ENCODE results near the gene CCDC43.

Gene CCDC43, protein sequence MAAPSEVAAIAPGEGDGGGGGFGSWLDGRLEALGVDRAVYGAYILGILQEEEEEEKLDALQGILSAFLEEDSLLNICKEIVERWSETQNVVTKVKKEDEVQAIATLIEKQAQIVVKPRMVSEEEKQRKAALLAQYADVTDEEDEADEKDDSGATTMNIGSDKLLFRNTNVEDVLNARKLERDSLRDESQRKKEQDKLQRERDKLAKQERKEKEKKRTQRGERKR

DNA sequence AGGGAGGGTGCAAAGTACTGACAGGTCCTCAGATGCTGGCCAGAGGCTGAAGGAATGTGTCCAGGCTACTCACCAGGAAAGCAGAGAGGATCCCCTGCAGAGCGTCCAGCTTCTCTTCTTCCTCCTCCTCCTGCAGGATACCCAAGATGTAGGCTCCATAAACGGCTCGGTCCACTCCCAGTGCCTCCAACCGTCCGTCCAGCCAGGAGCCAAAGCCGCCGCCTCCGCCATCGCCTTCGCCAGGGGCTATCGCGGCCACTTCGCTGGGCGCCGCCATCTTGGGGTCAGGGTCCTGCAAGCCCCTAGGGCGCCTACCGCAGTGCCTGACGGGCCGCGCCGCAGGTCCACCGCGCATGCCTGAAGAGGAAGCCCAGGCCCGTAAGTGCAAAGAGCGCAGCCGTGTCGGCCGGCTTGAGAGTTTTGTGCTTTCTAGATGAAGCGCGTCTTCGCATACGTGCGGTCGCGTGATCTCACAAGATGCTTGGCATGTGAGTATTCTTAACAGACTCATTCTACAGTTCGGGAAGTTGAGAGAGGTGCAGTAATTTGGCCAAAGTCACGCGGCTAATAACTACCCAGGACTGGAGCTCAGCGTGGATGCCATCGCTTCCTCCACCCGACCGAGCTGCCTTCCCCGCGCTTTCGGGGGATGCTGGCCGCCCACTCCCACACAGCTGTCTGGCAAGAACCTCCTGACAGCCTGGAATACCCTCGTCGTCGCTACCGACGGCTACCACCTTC, at the start of gene CCDC43:
CCDC43 (minus strand) TSS at position 300 of the 741 bp plus-strand sequence; CDS start at position 277, 23 bp downstream.
- Histone ChIP-seq H3K27ac (ENCODE audit: low read depth, low read length) (peak within 1 kb of the TSS; percentile 35), H3K9me2 (replicated peaks; ENCODE audit: control insufficient read depth, low read length) (no peaks in the 10 kb centered on the region), H4K20me1 (ENCODE audit: control insufficient read depth, insufficient read depth, low read depth, low read length) (no peaks in the 10 kb centered on the region), H3F3A (ENCODE audit: control insufficient read depth, insufficient read depth) (no peaks in the 10 kb centered on the region), H3K9me3 (ENCODE audit: control insufficient read depth, insufficient read depth, low read length) (no peaks in the 10 kb centered on the region), H3K4me2 (ENCODE audit: low read length) (peak within 1 kb of the TSS; percentile 96), H3K4me1 (ENCODE audit: control insufficient read depth, low read length) (peaks cover 15% of the 10 kb centered on the region), H3K4me3 (ENCODE audit: low read length) (peak within 1 kb of the TSS; percentile 91), H3K79me2 (ENCODE audit: control insufficient read depth, low read length) (peaks cover 46% of the 10 kb centered on the region), H3K36me3 (ENCODE audit: control insufficient read depth, low read length) (peaks cover 7% of the 10 kb centered on the region), H3K27me3 (ENCODE audit: control insufficient read depth, low read length) (no peaks in the 10 kb centered on the region)
- TF ChIP-seq EZH2phosphoT487 (IDR thresholded peaks at IDR 0.05; ENCODE audit: borderline replicate concordance, low read length) = no peak
- TF ChIP-seq, protein P1, sequence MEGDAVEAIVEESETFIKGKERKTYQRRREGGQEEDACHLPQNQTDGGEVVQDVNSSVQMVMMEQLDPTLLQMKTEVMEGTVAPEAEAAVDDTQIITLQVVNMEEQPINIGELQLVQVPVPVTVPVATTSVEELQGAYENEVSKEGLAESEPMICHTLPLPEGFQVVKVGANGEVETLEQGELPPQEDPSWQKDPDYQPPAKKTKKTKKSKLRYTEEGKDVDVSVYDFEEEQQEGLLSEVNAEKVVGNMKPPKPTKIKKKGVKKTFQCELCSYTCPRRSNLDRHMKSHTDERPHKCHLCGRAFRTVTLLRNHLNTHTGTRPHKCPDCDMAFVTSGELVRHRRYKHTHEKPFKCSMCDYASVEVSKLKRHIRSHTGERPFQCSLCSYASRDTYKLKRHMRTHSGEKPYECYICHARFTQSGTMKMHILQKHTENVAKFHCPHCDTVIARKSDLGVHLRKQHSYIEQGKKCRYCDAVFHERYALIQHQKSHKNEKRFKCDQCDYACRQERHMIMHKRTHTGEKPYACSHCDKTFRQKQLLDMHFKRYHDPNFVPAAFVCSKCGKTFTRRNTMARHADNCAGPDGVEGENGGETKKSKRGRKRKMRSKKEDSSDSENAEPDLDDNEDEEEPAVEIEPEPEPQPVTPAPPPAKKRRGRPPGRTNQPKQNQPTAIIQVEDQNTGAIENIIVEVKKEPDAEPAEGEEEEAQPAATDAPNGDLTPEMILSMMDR (IDR thresholded peaks at IDR 0.05; ENCODE audit: low read depth, low read length, poor library complexity, severe bottlenecking) = no peak

DNA sequence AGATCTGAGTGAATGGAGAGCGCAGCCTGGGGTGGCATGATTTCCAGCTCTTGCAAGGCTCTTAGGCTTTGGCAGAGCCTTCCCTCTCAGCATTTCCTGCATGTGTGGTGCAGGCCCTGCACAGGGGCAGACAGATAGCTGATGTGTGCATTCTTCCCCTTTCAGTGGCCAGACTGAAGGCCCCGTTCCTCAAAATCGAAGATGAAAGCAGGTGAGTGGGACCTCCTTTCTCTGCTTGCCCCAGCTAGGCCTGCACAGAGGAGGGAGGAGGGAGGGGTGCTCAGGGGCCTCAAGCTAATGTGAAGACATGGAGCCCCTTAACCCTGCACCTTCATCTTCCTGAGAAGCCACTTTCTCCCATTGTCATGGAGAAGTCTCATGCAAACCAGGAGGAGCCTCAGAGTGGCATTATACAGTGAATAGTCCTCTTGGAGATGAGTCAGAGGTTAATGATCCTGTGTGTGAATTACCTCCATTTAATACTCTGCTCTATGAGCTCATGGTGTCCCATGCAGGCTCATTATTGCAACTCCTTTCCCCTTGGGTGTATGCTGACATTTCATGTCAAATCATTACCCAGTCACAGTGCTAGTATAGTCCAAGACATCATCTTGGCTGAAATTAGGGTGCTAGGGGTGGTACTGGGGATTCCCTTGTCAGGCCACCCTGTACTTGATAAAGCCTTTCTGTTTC, 48.8 kb upstream of the CCDC43 start:
- no peaks in the 10 kb centered on the region for H3K9me3 ChIP-seq (ENCODE audit: control insufficient read depth, insufficient read depth, low read length)
- H3K4me3 ChIP-seq (ENCODE audit: low read length) = no peak overlapping the region
- TF ChIP-seq, protein P1 (IDR thresholded peaks at IDR 0.05; ENCODE audit: low read depth, low read length, poor library complexity, severe bottlenecking) = no peak
- TF ChIP-seq EZH2phosphoT487 (IDR thresholded peaks at IDR 0.05; ENCODE audit: borderline replicate concordance, low read length) = no peak
- no peak overlapping the region for H3K27ac ChIP-seq (ENCODE audit: low read depth, low read length)
- H3F3A ChIP-seq (ENCODE audit: control insufficient read depth, insufficient read depth) = no peaks in the 10 kb centered on the region
- H3K4me1 ChIP-seq (ENCODE audit: control insufficient read depth, low read length) = no peaks in the 10 kb centered on the region
- H3K36me3 ChIP-seq (ENCODE audit: control insufficient read depth, low read length) = peaks cover 27% of the 10 kb centered on the region
- no peaks in the 10 kb centered on the region for H3K27me3 ChIP-seq (ENCODE audit: control insufficient read depth, low read length)
- no peaks in the 10 kb centered on the region for H3K79me2 ChIP-seq (ENCODE audit: control insufficient read depth, low read length)
- H4K20me1 ChIP-seq (ENCODE audit: control insufficient read depth, insufficient read depth, low read depth, low read length) = no peaks in the 10 kb centered on the region
- no peak overlapping the region for H3K4me2 ChIP-seq (ENCODE audit: low read length)
- H3K9me2 ChIP-seq (replicated peaks; ENCODE audit: control insufficient read depth, low read length) = no peaks in the 10 kb centered on the region

DNA sequence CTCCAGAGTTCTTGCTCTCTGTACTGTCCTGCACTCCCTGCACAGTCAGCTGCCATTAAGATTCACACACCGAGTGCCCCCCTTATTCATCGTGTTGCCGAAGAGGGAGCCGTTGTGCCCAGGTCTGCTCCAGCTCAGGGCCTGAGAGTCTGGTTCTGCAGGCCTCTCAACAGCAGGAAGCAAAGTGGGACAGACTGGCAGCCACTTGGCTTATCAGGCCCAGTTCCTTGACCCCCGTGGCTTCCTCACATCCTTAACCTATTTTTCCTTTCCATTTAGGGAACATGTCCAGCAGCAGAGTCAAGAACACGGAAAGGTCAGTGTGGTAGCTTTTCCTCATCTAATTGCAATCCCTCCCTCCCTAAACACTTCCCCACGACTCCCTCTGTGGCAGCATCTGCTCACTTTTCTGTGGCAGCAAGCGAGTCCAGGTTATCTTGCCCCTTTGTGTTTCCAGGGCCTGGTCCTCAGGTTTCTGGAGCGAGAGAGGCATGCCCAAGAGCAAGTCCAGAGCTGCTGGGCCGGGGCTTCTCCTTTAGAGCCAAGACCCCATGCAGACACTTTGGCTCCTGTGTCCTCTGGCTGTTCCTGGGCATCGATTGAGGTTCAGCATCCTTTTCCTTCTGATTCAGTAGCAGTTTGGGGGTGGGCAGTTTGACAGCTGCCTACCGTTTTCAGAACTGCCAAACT, 47.1 kb upstream of the CCDC43 start:
- H4K20me1 ChIP-seq (ENCODE audit: control insufficient read depth, insufficient read depth, low read depth, low read length) = no peaks in the 10 kb centered on the region
- H3K36me3 ChIP-seq (ENCODE audit: control insufficient read depth, low read length) = peaks cover 34% of the 10 kb centered on the region
- no peaks in the 10 kb centered on the region for H3K9me3 ChIP-seq (ENCODE audit: control insufficient read depth, insufficient read depth, low read length)
- no peaks in the 10 kb centered on the region for H3K79me2 ChIP-seq (ENCODE audit: control insufficient read depth, low read length)
- no peaks in the 10 kb centered on the region for H3K4me1 ChIP-seq (ENCODE audit: control insufficient read depth, low read length)
- no peaks in the 10 kb centered on the region for H3K9me2 ChIP-seq (replicated peaks; ENCODE audit: control insufficient read depth, low read length)
- H3K27me3 ChIP-seq (ENCODE audit: control insufficient read depth, low read length) = no peaks in the 10 kb centered on the region
- no peak overlapping the region for H3K4me2 ChIP-seq (ENCODE audit: low read length)
- H3K27ac ChIP-seq (ENCODE audit: low read depth, low read length) = no peak overlapping the region
- no peak overlapping the region for H3K4me3 ChIP-seq (ENCODE audit: low read length)
- no peaks in the 10 kb centered on the region for H3F3A ChIP-seq (ENCODE audit: control insufficient read depth, insufficient read depth)
- TF ChIP-seq EZH2phosphoT487 (IDR thresholded peaks at IDR 0.05; ENCODE audit: borderline replicate concordance, low read length) = no peak

All from DOHH2 (cell line).